Transverse colon (tissue), 4 donors: ENCODE data around the gene GET4. TPM values are rescaled to one million over a fixed set of nuclear protein-coding genes. Genes with fewer than 3 reads are reported as not detected.
"Not testable (repeated sequence)": the region's sequence is repeated elsewhere in the genome, so short reads cannot be mapped to it uniquely, and the experiment has no call there.

Source experiments
- DNase-seq: peaks from one replicate; pipeline ENCODE4 v3.0.0-alpha.2; 2019
- H3K27ac ChIP-seq, 4 donors: fragments of 200-600 bp; sonication (generic); 2 replicates each; pipeline ENCODE4 v1.5.1; 2016 to 2018; ENCODE audit warnings: inconsistent platforms in 4 of 4
- H3K27me3 ChIP-seq: fragments of 200-600 bp; sonication (generic); 2 replicates; pipeline ENCODE4 v1.5.1; 2017; ENCODE audit warnings: inconsistent platforms
- H3K36me3 ChIP-seq, 4 donors: fragments of 200-600 bp; sonication (generic); 2 replicates each; pipeline ENCODE4 v1.5.1; 2017 to 2019; ENCODE audit warnings: inconsistent platforms in 4 of 4
- H3K4me1 ChIP-seq, 4 donors: fragments of 200-600 bp; sonication (generic); 2 replicates each; pipeline ENCODE4 v1.5.1; 2017 to 2020; ENCODE audit warnings: inconsistent platforms in 4 of 4
- H3K4me3 ChIP-seq, 4 donors: fragments of 200-600 bp; sonication (generic); 1 replicate in 1 of 4; 2 replicates in 3 of 4; pipeline versions ENCODE4 v1.5.1 to v1.6.1; 2017 to 2019; ENCODE audit warnings: inconsistent platforms in 4 of 4
- H3K9me3 ChIP-seq, 2 donors: fragments of 200-600 bp; sonication (generic); 2 replicates each; pipeline ENCODE4 v1.5.1; 2017 to 2019; ENCODE audit warnings: inconsistent platforms in 2 of 2
- EP300 ChIP-seq: sonication (generic); formaldehyde crosslinking; IDR thresholded peaks from one replicate; pipeline ENCODE4 v1.6.1; 2017; ENCODE audit warnings: antibody characterized with exemption, low read depth
- POLR2A ChIP-seq: fragments of 450-650 bp; IDR thresholded peaks from one replicate; pipeline ENCODE4 v1.6.1; 2016; ENCODE audit warnings: antibody characterized with exemption, mild to moderate bottlenecking, moderate library complexity
- POLR2AphosphoS5 ChIP-seq, 3 donors: sonication (generic); formaldehyde crosslinking; IDR thresholded peaks; one replicate each; pipeline ENCODE4 v1.6.1; 2016; ENCODE audit warnings: antibody characterized with exemption in 3 of 3
- WGBS, 2 donors: methylation state at CpG; one replicate each; pipeline ENCODE4 v1.1.5; 2018; ENCODE audit warnings: low coverage in 1 of 2; 5-methylcytosine and 5-hydroxymethylcytosine counted together
- in situ Hi-C, 4 donors: fragments of 200-750 bp; cut with MboI; loops; one replicate each; pipeline versions ENCODE4 v1.15.0 to v1.15.1; 2017; ENCODE audit warnings: low sequenced_read_pairs in 3 of 4, low pct_ligation_motif_present in 1 of 4, low pct_unique_long_range_greater_than_20kb in 1 of 4
- intact Hi-C: fragments of 100-400 bp; cut with DNase I; formaldehyde crosslinking; loops from one replicate; pipeline ENCODE4 v1.15.1; 2023; ENCODE audit warnings: low total_unique reads
- total RNA-seq, 4 donors: library from RNA; depleted of rRNA; stranded (reverse); fragments of >200 nt; gene quantifications; one replicate each; pipeline ENCODE4 v1.1.0, GENCODE V29; 2016
- TF ChIP-seq, protein P1 (sequence below), 5 experiments: fragments of 200-600 bp in 3 of 5; fragments of 450-650 bp in 2 of 5; sonication (generic) in 3 of 5; IDR thresholded peaks; 1 replicate in 2 of 5; 2 replicates in 3 of 5; pipeline ENCODE4 v1.5.1; 2016 to 2017; ENCODE audit warnings: antibody characterized with exemption in 5 of 5, inconsistent platforms in 3 of 5, mild to moderate bottlenecking in 2 of 5, moderate library complexity in 1 of 5

The GET4 gene
- total RNA-seq, 4 donors from 2014 or later, result 49.4 to 116 (median 85.2) TPM

GRCh38 chr7:921581-922333 is 45.4 kb downstream of the GET4 start:
- Histone ChIP-seq H3K27me3 (no peaks in the 10 kb centered on the region), H3K4me3 (peak overlapping the region in 1 of 4 donors; percentile 5), H3K27ac (peak overlapping the region; percentile 86 to 96 (median 90)), H3K4me1 (peaks cover 38 to 66% (median 64%) of the 10 kb centered on the region in 4 donors), H3K9me3 (no peaks in the 10 kb centered on the region), H3K36me3 (no peaks in the 10 kb centered on the region)
- 63% methylated on average over 27 of the region's 36 CpGs; no CpG with 5 or more reads in 1 of the 2 donors for WGBS, 2 donors
- in situ Hi-C loops, result no loop called here
- peak; percentile 57 for DNase-seq
- intact Hi-C loops, result no loop called here
- TF ChIP-seq EP300, result no peak
- TF ChIP-seq, protein P1, sequence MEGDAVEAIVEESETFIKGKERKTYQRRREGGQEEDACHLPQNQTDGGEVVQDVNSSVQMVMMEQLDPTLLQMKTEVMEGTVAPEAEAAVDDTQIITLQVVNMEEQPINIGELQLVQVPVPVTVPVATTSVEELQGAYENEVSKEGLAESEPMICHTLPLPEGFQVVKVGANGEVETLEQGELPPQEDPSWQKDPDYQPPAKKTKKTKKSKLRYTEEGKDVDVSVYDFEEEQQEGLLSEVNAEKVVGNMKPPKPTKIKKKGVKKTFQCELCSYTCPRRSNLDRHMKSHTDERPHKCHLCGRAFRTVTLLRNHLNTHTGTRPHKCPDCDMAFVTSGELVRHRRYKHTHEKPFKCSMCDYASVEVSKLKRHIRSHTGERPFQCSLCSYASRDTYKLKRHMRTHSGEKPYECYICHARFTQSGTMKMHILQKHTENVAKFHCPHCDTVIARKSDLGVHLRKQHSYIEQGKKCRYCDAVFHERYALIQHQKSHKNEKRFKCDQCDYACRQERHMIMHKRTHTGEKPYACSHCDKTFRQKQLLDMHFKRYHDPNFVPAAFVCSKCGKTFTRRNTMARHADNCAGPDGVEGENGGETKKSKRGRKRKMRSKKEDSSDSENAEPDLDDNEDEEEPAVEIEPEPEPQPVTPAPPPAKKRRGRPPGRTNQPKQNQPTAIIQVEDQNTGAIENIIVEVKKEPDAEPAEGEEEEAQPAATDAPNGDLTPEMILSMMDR (IDR thresholded peaks at IDR 0.05), result no peak
- no peak for TF ChIP-seq POLR2A
- TF ChIP-seq POLR2AphosphoS5 (IDR thresholded peaks at IDR 0.05), result no peak

DNA sequence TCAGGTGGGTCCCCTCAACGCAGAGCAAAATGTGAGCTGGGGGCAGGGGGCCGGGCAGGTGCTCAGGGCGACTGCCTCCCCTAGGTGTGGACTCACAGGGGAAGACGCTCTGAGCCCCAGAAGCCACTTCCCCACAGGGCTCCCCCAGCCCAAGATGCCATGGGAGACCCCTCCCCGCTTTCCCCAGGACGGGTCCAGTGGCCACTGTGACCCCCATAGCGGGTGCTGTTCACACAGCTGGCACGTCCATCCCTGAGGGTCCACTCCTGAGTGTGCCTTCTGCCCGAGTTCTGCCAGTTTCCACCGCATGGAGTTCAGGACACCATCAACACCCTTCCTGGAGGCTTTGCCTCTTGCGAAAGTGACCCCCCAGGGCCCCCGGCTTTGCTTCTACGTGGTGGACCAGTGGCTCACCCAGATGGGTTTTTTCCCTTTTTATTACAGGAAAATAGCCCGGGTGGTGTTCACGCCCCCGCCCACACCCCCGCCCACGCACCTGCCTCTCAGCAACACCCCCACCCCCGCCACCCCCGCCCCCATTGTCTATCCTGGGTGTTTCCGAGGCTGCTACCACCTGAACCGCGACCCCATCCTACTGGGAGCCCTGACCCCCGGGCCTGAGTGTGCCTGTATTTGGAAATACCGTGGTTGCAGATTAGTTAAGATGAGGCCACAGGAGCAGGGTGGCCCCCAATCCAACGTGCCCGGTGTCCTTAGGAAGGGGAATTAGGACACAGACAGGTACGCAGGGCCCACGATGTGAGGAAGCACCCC is 46.2 kb downstream of the GET4 start:
- 40% methylated on average over 17 of the region's 29 CpGs; no CpG with 5 or more reads in 1 of the 2 donors for WGBS, 2 donors
- peak overlapping the region; percentile 86 to 96 (median 90) for H3K27ac ChIP-seq

DNA sequence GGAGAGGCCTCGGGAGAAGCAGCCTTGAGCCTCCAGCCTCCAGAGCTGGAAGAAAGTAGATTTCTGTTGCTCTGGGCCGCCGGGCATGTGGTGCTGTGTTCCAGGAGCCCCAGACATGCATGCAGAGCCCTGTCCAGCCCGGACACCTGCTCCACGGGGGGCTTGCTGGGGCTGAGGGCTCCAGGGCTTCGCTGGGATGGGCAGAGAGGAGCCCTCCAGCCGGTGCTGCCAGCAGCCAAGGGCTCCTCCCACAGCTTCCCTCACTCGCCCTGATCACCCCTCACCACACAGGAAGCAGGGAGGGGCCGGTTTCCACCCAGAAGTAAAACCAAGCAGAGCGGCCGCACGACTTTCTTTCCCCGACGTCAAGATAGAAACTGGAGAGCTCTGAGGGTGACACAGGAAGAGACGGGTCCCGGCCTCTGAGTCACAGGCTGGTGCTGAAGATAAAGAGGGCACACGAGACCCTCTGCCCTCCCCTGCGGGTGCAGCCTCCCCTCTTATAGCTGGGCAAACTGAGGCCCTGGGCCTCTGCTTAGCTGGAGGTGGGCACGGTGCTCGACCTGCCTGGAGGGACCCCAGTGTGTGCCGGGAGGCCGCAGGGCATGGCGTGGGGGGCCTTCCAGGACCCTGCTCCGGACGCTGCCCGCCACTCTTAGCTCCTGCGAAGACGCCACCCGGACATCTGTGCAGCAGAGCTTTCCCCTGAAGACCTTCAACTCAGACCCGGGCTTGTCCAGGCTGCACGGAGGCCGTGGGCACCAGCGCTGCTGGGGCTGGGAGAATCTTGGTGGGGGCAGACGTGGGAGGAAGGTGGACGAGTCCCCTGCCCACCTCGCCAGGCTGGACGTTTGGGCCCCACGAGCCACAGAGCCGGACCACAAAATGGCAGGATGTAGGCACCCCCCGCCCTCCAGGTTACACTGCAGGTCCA is 47.0 kb downstream of the GET4 start:
- WGBS, 2 donors, result 20 to 26% methylated on average over 4 to 38 of the region's 40 CpGs
- H3K36me3 ChIP-seq, result no peaks in the 10 kb centered on the region
- peaks cover 44 to 81% (median 70%) of the 10 kb centered on the region in 4 donors for H3K4me1 ChIP-seq

More for the DNA sequence above, 46.2 kb downstream of the GET4 start:
- H3K4me3 ChIP-seq, result peak overlapping the region in 2 of 4 donors; percentile 25 to 35
- no peaks in the 10 kb centered on the region for H3K27me3 ChIP-seq
- H3K36me3 ChIP-seq, result no peaks in the 10 kb centered on the region
- TF ChIP-seq POLR2A (no peak), POLR2AphosphoS5 (IDR thresholded peaks at IDR 0.05) (no peak), EP300 (no peak)
- TF ChIP-seq, protein P1 (IDR thresholded peaks at IDR 0.05), result no peak
- H3K4me1 ChIP-seq, result peaks cover 44 to 72% (median 69%) of the 10 kb centered on the region in 4 donors
- no peaks in the 10 kb centered on the region for H3K9me3 ChIP-seq
- intact Hi-C loops, result no loop called here
- in situ Hi-C loops, result no loop called here
- peak; percentile 27 for DNase-seq

DNA sequence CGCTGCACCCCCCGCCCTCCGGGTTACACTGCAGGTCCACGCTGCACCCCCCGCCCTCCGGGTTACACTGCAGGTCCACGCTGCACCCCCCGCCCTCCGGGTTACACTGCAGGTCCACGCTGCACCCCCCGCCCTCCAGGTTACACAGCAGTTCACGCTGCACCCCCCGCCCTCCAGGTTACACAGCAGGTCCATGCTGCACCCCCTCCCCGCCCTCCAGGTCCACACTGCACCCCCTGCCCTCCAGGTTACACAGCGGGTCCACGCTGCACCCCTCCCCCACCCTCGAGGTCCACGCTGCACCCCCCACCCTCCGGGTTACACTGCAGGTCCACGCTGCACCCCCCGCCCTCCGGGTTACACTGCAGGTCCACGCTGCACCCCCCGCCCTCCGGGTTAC is 47.7 kb downstream of the GET4 start:
- in situ Hi-C loops, H3K4me3 ChIP-seq, H3K36me3 ChIP-seq, intact Hi-C loops, H3K9me3 ChIP-seq, H3K27me3 ChIP-seq: not testable (repeated sequence)
- WGBS, 2 donors, result 35% methylated on average over 4 of the region's 25 CpGs; no CpG with 5 or more reads in 1 of the 2 donors
- Histone ChIP-seq H3K4me1 (peaks cover 44 to 86% (median 73%) of the 10 kb centered on the region in 4 donors), H3K27ac (peak overlapping the region; percentile 86 to 96 (median 90))
- DNase-seq, result peak; percentile 9

More for the DNA sequence above, 47.0 kb downstream of the GET4 start:
- H3K27ac ChIP-seq, result peak overlapping the region; percentile 86 to 96 (median 90)
- intact Hi-C loops (no loop called here), in situ Hi-C loops (no loop called here)
- TF ChIP-seq, protein P1 (IDR thresholded peaks at IDR 0.05), result no peak
- TF ChIP-seq EP300 (no peak), POLR2AphosphoS5 (IDR thresholded peaks at IDR 0.05) (peak; percentile 74 to 84 (median 81)), POLR2A (peak; percentile 76)
- H3K27me3 ChIP-seq, result no peaks in the 10 kb centered on the region
- peak; percentile 94 for DNase-seq
- no peaks in the 10 kb centered on the region for H3K9me3 ChIP-seq
- H3K4me3 ChIP-seq, result peak overlapping the region in 2 of 4 donors; percentile 25 to 35
